IPS-18a (cell line): ENCODE measurements around the gene CDH26.
"Not testable (repeated sequence)": the region's sequence is repeated elsewhere in the genome, so short reads cannot be mapped to it uniquely, and the experiment has no call there.

Source experiments
- H3K27ac ChIP-seq: one replicate; pipeline ENCODE4 v1.5.1; 2013; ENCODE audit warnings: low read length
- H3K27me3 ChIP-seq: one replicate; pipeline ENCODE4 v1.6.1; 2013; ENCODE audit warnings: mild to moderate bottlenecking, low read length; ENCODE audit not compliant: control insufficient read depth, insufficient read depth
- H3K36me3 ChIP-seq: one replicate; pipeline ENCODE4 v1.6.1; 2013; ENCODE audit warnings: low read depth, low read length; ENCODE audit not compliant: control insufficient read depth
- H3K4me1 ChIP-seq: one replicate; pipeline ENCODE4 v1.6.1; 2013; ENCODE audit warnings: low read depth, low read length; ENCODE audit not compliant: control insufficient read depth
- H3K4me3 ChIP-seq: one replicate; pipeline ENCODE4 v1.5.1; 2013; ENCODE audit warnings: low read length
- H3K9ac ChIP-seq: one replicate; pipeline ENCODE4 v1.6.1; 2013; ENCODE audit warnings: mild to moderate bottlenecking, low read length, moderate library complexity
- H3K9me3 ChIP-seq: one replicate; pipeline ENCODE4 v1.6.1; 2013; ENCODE audit warnings: low read depth, low read length; ENCODE audit not compliant: control insufficient read depth

The CDH26 gene

GRCh38 chr20:59944726-59945125 lies 13.5 kb upstream of the CDH26 start:
- H3K9ac ChIP-seq = no peak overlapping the region
- H3K9me3 ChIP-seq = no peaks in the 10 kb centered on the region
- H3K36me3 ChIP-seq = peaks cover 34% of the 10 kb centered on the region
- H3K27me3 ChIP-seq = no peaks in the 10 kb centered on the region
- H3K4me1 ChIP-seq = peaks cover 14% of the 10 kb centered on the region
- no peak overlapping the region for H3K27ac ChIP-seq
- H3K4me3 ChIP-seq = no peak overlapping the region

- peaks cover 34% of the 10 kb centered on the region for H3K36me3 ChIP-seq
- H3K9me3 ChIP-seq = no peaks in the 10 kb centered on the region
- H3K4me3 ChIP-seq = no peak overlapping the region
- no peak overlapping the region for H3K9ac ChIP-seq
- H3K27ac ChIP-seq = no peak overlapping the region
- H3K4me1 ChIP-seq = peaks cover 14% of the 10 kb centered on the region
- no peaks in the 10 kb centered on the region for H3K27me3 ChIP-seq
Measured at GRCh38 chr20:59945175-59945574, 13.0 kb upstream of the CDH26 start.

- Histone ChIP-seq H3K9me3 (no peaks in the 10 kb centered on the region), H3K27ac (no peak overlapping the region), H3K36me3 (peaks cover 34% of the 10 kb centered on the region), H3K4me3 (no peak overlapping the region), H3K4me1 (peaks cover 14% of the 10 kb centered on the region), H3K9ac (no peak overlapping the region), H3K27me3 (no peaks in the 10 kb centered on the region)
Measured at GRCh38 chr20:59945731-59946130, 12.5 kb upstream of the CDH26 start.

DNA sequence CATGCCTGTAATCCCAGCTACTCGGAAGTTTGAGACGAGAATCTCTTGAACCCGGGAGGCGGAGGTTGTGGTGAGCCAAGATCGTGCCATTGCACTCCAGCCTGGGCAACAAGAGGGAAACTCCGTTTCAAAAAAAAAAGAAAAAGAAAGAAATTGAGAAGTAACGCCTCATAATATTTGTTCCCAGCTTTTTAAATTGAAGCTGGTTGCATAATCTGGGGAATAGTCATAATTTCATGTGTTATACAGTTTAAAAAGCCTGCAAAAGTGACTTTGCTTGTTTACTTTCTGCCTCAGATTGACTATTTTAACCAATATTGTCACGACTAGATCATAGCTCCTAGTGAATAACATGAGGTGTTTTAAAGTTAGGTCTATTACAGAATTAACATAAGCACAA lies 10.8 kb upstream of the CDH26 start:
- Histone ChIP-seq H3K9me3 (no peaks in the 10 kb centered on the region), H3K27me3 (no peaks in the 10 kb centered on the region), H3K9ac (no peak overlapping the region), H3K27ac (no peak overlapping the region), H3K36me3 (peaks cover 32% of the 10 kb centered on the region), H3K4me1 (peaks cover 8% of the 10 kb centered on the region), H3K4me3 (no peak overlapping the region)

DNA sequence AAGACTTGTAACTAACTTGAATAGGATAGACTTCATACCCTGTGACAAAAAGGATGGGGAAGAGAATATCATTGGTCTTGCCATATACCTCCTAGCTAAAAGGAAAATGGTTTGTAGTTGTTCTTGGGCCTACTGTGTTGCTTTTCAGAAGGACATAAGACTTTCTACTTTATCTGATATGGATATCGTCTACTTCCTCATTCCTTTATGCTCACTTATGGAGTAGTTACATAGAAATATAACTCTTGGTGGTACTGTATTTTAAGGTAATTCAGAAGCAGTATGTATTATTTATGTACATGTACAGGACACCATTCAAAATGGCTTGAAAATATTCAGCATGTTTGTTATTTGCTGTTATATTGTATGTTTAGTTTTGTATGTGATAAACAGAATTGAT lies 10.0 kb upstream of the CDH26 start:
- no peak overlapping the region for H3K4me3 ChIP-seq
- no peaks in the 10 kb centered on the region for H3K27me3 ChIP-seq
- H3K36me3 ChIP-seq = peaks cover 24% of the 10 kb centered on the region
- H3K9me3 ChIP-seq = no peaks in the 10 kb centered on the region
- no peak overlapping the region for H3K9ac ChIP-seq
- H3K27ac ChIP-seq = no peak overlapping the region
- H3K4me1 ChIP-seq = peaks cover 8% of the 10 kb centered on the region

- peaks cover 15% of the 10 kb centered on the region for H3K36me3 ChIP-seq
- H3K4me3 ChIP-seq = no peak overlapping the region
- no peak overlapping the region for H3K27ac ChIP-seq
- H3K9ac ChIP-seq = no peak overlapping the region
- peaks cover 8% of the 10 kb centered on the region for H3K4me1 ChIP-seq
- no peaks in the 10 kb centered on the region for H3K27me3 ChIP-seq
- H3K9me3 ChIP-seq = no peaks in the 10 kb centered on the region
Measured at GRCh38 chr20:59948828-59949720, 9.1 kb upstream of the CDH26 start.

GRCh38 chr20:59949911-59950310 lies 8.3 kb upstream of the CDH26 start:
- peaks cover 7% of the 10 kb centered on the region for H3K36me3 ChIP-seq
- H3K4me3 ChIP-seq = no peak overlapping the region
- no peaks in the 10 kb centered on the region for H3K9me3 ChIP-seq
- H3K27ac ChIP-seq = no peak overlapping the region
- no peak overlapping the region for H3K9ac ChIP-seq
- H3K27me3 ChIP-seq = no peaks in the 10 kb centered on the region
- peaks cover 8% of the 10 kb centered on the region for H3K4me1 ChIP-seq

GRCh38 chr20:59954718-59955117 lies 3.5 kb upstream of the CDH26 start:
- Histone ChIP-seq H3K9me3 (no peaks in the 10 kb centered on the region), H3K4me1 (no peaks in the 10 kb centered on the region), H3K27ac (no peak overlapping the region), H3K27me3 (no peaks in the 10 kb centered on the region), H3K4me3 (no peak overlapping the region), H3K36me3 (no peaks in the 10 kb centered on the region), H3K9ac (no peak overlapping the region)

DNA sequence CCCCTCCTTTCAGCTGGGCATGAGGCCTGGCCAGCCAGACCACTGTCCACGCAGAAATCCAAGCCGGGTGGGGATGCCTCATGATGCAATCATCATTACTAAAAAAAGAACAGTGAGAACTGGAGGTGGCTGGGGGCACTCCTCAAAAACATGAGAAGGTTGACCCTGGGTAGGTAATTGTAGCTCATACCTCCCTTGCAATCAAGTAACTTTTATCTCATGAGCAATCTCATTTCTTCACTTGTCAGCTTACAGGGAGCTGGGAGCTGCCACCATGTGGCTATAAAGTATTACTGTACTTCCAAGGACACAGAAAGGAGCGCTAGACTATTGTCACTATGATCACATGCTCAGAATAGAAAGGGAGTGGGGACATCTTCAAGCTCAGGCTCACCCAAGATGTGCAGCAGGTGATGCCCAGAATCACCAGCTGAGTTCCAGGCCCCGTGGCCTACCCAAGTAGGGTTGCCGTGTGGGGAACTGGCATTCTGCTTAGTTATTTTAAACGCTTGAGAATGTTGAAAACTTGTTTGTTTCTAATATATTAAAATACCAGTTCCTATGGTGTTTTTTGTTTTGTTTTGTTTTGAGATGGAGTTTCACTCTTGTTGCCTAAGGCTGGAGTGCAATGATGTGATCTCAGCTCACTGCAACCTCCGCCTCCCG lies 3.0 kb upstream of the CDH26 start:
- no peak overlapping the region for H3K9ac ChIP-seq
- no peak overlapping the region for H3K27ac ChIP-seq
- H3K27me3 ChIP-seq = no peaks in the 10 kb centered on the region
- H3K9me3 ChIP-seq = no peaks in the 10 kb centered on the region
- no peaks in the 10 kb centered on the region for H3K4me1 ChIP-seq
- H3K36me3 ChIP-seq = no peaks in the 10 kb centered on the region
- no peak overlapping the region for H3K4me3 ChIP-seq

DNA sequence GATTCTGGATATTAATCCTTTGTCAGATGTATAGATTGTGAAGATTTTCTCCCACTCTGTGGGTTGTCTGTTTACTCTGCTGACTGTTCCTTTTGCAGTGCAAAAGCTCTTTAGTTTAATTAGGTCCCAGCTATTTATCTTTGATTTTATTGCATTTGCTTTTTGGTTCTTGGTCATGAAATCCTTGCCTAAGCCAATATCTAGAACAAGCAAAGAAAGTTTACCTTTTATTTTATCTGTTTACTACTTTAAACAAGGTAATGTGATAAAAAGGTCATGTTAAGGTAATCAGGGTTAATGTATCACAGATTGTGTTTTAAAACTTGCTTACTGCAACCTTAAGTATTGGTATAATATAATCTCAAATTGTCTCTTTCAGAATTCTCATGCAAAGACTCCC lies 655 bp upstream of the CDH26 start:
- H3K27me3 ChIP-seq, H3K4me3 ChIP-seq, H3K9ac ChIP-seq, H3K27ac ChIP-seq, H3K4me1 ChIP-seq, H3K36me3 ChIP-seq, H3K9me3 ChIP-seq: not testable (repeated sequence)

- no peaks in the 10 kb centered on the region for H3K9me3 ChIP-seq
- no peak overlapping the region for H3K4me3 ChIP-seq
- no peaks in the 10 kb centered on the region for H3K4me1 ChIP-seq
- H3K9ac ChIP-seq = no peak overlapping the region
- no peak overlapping the region for H3K27ac ChIP-seq
- H3K36me3 ChIP-seq = no peaks in the 10 kb centered on the region
- H3K27me3 ChIP-seq = no peaks in the 10 kb centered on the region
Measured at GRCh38 chr20:59958626-59959025, 403 bp downstream of the CDH26 start.

DNA sequence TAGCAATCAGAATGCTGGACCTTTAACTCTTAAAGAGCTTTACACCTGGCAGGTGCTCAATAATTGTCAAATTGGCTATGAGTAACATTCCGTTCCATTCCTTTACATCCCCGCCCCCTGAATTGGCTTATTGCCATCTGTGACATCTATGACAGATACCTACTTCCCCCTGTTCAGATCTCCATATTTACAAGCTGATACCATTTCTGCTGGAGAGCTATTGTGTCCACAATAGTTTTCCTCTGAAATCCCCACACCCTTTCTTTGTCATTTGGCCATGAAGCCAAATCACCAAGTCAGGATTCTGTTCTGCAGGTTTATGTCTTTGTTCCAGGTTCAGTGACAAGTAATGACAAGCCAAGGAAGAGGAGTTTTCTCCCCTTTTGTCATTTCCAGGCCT lies 3.2 kb downstream of the CDH26 start:
- Histone ChIP-seq H3K27ac (no peak overlapping the region), H3K4me3 (no peak overlapping the region), H3K9ac (no peak overlapping the region)

More for the DNA sequence above, 3.2 kb downstream of the CDH26 start:
- H3K36me3 ChIP-seq = no peaks in the 10 kb centered on the region
- H3K27me3 ChIP-seq = no peaks in the 10 kb centered on the region
- H3K9me3 ChIP-seq = no peaks in the 10 kb centered on the region
- no peaks in the 10 kb centered on the region for H3K4me1 ChIP-seq
